C4-2B (cell line): ENCODE data around the gene CORO1C.

ENCODE experiments used
- CTCF ChIP-seq: fragments of 450-650 bp; conservative IDR thresholded peaks from 2 replicates; pipeline ENCODE4 v1.5.1; 2017; ENCODE audit warnings: mild to moderate bottlenecking
- ZFX ChIP-seq: fragments of 450-650 bp; IDR thresholded peaks from 2 replicates; pipeline ENCODE4 v1.6.1; 2017

GRCh38 chr12:108644811-108645120 lies 86.6 kb downstream of the CORO1C start:
- TF ChIP-seq CTCF (no peak), ZFX (no peak)
